Activated CD4-positive, alpha-beta memory T cell treated with anti-CD3 and anti-CD28 coated beads for 36 hours (primary cell): ENCODE measurements around the gene RNF223. TPM values are rescaled to one million over a fixed set of nuclear protein-coding genes. Genes with fewer than 3 reads are reported as not detected.

Source experiments
- CTCF ChIA-PET: fragments of 350-600 bp; sonication (Branson Sonifier 250); formaldehyde crosslinking; loops from one replicate; lab custom pipeline; 2021; ENCODE audit warnings: antibody characterized with exemption, inconsistent platforms; lab: Charles Lee
- POLR2A ChIA-PET: fragments of 350-600 bp; sonication (Branson Sonifier 250); formaldehyde crosslinking; loops from one replicate; lab custom pipeline; 2021; ENCODE audit warnings: antibody characterized with exemption; lab: Charles Lee
- DNase-seq: peaks from one replicate; pipeline ENCODE4 v3.0.0-alpha.2; 2020
- H3K27ac Mint-ChIP-seq: one replicate; pipeline ENCODE4 v1.8.0; 2021; ENCODE audit warnings: mixed read lengths
- H3K27me3 Mint-ChIP-seq: one replicate; pipeline ENCODE4 v1.8.0; 2021; ENCODE audit warnings: mixed read lengths
- H3K36me3 Mint-ChIP-seq: one replicate; pipeline ENCODE4 v1.8.0; 2021; ENCODE audit warnings: mixed read lengths
- H3K4me1 Mint-ChIP-seq: one replicate; pipeline ENCODE4 v1.8.0; 2021; ENCODE audit warnings: low read depth, mixed read lengths
- H3K4me3 Mint-ChIP-seq: one replicate; pipeline ENCODE4 v1.8.0; 2021; ENCODE audit warnings: mild to moderate bottlenecking, mixed read lengths
- H3K9me3 Mint-ChIP-seq: one replicate; pipeline ENCODE4 v1.8.0; 2021; ENCODE audit warnings: mixed read lengths
- intact Hi-C: fragments of 100-400 bp; cut with micrococcal nuclease; formaldehyde crosslinking; loops from one replicate; pipeline ENCODE4 v1.15.1; 2023
- total RNA-seq, 2 experiments: library from RNA; stranded (reverse); gene quantifications; one replicate each; pipeline ENCODE4 v1.2.3, GENCODE V29; 2021

Gene RNF223
- total RNA-seq, 2 experiments from 2014 or later = not detected

DNA sequence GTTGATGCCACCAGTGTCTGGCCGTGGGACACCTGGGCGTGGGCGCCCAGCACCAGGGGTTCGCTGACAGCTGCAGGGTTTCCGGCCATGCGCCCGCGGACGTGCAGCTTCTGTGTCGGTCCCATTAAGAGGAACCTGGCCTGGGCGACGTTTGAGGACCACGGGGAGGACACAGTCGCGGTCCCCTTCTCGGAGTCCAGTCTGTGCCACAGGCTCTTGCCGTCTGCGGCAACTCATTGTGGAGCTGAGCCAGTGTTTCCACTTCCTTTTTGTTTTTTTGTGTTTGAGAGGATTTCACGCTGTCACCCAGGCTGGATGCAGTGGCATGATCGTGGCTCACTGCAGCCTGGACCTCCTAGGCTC lies 43.3 kb upstream of the RNF223 start:
- Mint-ChIP-seq H3K4me3 (peak overlapping the region; percentile 46), H3K27me3 (peaks cover 7% of the 10 kb centered on the region), H3K4me1 (peaks cover 11% of the 10 kb centered on the region), H3K36me3 (peaks cover 18% of the 10 kb centered on the region), H3K9me3 (peaks cover 8% of the 10 kb centered on the region), H3K27ac (no peak overlapping the region)
- DNase-seq = no peak
- POLR2A ChIA-PET = interaction anchor here (1.1 kb wide), 1 partner anchor 91 kb away, joined by 4 read pairs; no protein-coding TSS in a partner anchor
- CTCF ChIA-PET = interaction anchor here (1.2 to 3.3 kb wide), 4 partner anchors 12 to 175 kb away, joined by 3 to 13 read pairs (median 6); no protein-coding TSS in a partner anchor
- intact Hi-C loops = loop anchor here (2.0 to 5.0 kb wide), 6 partner anchors 19 to 190 kb away; partner anchors contain the start of genes ACAP3 and PUSL1

DNA sequence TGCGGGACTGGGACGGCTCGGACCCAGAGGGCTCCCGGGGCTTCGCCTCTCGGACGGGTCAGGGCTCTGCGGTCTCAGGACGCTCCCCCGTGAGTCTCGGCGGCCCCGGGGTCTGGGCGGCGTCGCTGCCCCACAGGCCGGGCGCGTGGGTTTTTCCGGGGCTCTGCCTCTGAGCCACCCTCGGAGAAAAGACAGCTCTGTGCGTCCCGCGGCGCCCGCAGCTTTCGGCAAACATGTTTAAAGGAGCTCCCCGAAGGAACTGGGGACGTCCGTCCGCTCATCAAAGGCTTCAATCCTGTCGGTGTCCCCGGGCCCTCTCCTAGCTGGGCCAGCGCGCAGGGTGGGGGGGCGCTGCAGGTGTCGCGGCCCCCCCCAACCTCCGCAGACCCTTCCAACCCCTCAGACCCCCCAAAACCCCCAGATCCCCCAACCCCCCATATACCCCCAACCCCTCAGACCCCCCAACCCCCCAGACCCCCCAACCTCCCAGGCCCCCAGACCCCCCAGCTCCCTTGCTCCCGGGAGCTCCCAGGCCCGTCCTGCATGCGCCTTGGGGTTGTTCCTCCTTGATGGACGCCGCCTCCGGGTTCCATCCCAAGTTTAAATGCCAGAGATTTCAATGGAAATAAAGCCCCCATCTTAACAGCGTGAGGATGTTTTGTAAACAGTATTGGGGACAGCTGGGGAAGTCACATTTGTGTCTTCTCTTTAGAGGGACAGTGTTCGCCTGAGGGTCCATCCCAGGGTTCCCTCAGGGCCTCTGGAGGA lies 42.8 kb upstream of the RNF223 start:
- peak overlapping the region; percentile 46 for H3K4me3 Mint-ChIP-seq
- intact Hi-C loops = loop anchor here (1.0 to 5.0 kb wide), 9 partner anchors 18 to 258 kb away; partner anchors contain the start of genes ACAP3, AURKAIP1, B3GALT6 and PUSL1

DNA sequence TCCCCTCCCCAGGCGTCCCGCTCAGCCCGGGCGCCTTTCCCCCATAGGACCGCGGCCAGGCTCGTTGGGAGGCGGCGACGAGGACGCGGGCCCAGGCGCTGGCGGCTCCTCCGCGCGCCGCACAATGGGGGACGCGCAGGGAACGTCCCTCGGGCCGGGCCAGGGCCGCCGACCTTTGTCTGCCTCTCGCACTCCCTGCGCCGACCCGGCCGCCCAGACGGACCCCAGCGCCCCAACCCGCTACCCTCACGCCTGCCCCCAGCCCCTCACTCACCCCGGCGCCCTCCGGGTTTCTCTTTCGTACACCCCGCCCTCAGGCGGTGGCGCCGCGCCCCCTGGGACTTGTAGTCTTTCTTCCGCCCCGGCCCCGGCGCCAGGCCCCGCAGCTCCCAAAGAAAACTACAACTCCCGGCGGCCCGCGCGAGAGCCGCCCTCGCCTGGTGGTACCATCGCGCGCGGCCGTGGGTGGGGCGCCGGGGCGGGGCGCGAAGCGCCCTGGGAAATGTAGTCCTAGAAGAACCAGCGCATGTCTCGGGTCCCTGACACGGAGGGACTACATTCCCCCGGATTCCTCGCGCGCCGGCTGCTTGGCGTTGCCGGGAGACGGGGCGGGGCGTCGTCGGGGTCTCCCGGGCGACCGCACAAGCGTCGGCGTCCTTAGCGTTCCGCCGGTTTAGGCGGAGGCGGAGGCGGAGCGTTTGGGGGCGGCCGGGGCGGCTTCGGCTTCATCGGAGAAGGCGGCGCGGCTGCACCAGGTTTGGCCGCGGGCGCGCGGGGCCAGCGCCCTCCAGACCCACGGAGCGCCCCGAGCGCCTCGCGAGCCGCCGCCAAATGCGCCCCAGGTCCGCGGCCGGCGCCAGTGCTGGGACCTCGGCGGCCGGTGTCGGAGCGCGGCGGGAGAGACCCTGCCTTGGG lies 41.9 kb upstream of the RNF223 start, which contains the start of gene C1orf159:
TSS of gene C1orf159 (minus strand) at position 304 of the 915 bp plus-strand sequence. CDS start 24,546 bp downstream, outside the sequence.
- peak within 1 kb of the TSS; percentile 79 for H3K4me3 Mint-ChIP-seq
- CTCF ChIA-PET = interaction anchor here (1.0 to 3.3 kb wide), 5 partner anchors 13 to 176 kb away, joined by 3 to 13 read pairs (median 4); no protein-coding TSS in a partner anchor
- peak within 1 kb of the TSS; percentile 49 for H3K27ac Mint-ChIP-seq
- peak; percentile 99 for DNase-seq
- peaks cover 27% of the 10 kb centered on the region for H3K36me3 Mint-ChIP-seq
- POLR2A ChIA-PET = interaction anchor here (1.0 kb wide), 4 partner anchors 52 to 157 kb away, joined by 3 read pairs; partner anchors contain the start of gene UBE2J2
- peaks cover 11% of the 10 kb centered on the region for H3K4me1 Mint-ChIP-seq
- peaks cover 7% of the 10 kb centered on the region for H3K27me3 Mint-ChIP-seq
- peaks cover 11% of the 10 kb centered on the region for H3K9me3 Mint-ChIP-seq
- intact Hi-C loops = loop anchor here (1.0 to 5.0 kb wide), 9 partner anchors 17 to 259 kb away; partner anchors contain the start of genes ACAP3, AURKAIP1, B3GALT6 and PUSL1

More for the DNA sequence above, 42.8 kb upstream of the RNF223 start:
- peaks cover 11% of the 10 kb centered on the region for H3K9me3 Mint-ChIP-seq
- ChIA-PET CTCF (interaction anchor here (1.0 to 3.3 kb wide), 6 partner anchors 13 to 175 kb away, joined by 3 to 13 read pairs (median 4); no protein-coding TSS in a partner anchor), POLR2A (interaction anchor here (0.6 to 1.1 kb wide), 2 partner anchors 84 to 91 kb away, joined by 4 read pairs; no protein-coding TSS in a partner anchor)
- peaks cover 7% of the 10 kb centered on the region for H3K27me3 Mint-ChIP-seq
- peaks cover 11% of the 10 kb centered on the region for H3K4me1 Mint-ChIP-seq
- no peak overlapping the region for H3K27ac Mint-ChIP-seq
- H3K36me3 Mint-ChIP-seq = peaks cover 22% of the 10 kb centered on the region
- DNase-seq = peak; percentile 56

DNA sequence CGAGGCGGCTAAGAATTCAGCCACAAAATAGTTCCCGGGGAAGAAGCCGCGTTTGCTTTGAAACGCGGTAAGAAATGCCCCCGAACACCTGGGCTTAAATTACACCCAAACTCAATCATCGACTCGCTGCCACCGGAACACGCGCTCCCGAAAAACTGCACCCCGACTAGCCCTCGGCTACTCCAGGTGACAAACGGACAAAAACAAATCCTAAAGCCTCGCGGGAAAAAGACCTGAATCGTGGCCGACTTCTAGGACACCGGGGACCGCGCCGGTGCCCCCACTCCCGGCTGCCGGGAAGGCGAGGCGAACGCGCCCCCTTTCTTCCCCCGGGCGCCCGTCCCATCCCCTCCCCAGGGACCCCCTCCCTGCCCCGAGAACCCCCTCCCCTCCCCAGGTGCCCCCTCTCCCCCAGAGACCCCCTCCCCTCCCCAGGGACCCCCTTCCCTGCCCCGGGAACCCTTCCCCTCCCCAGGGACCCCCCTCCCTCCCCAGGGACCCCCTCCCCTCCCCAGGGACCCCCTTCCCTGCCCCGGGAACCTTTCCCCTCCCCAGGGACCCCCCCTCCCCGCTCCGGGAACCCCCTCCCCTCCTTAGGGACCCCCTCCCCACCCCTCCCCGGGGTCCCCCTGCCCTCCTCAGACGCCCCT lies 41.2 kb upstream of the RNF223 start:
- H3K27me3 Mint-ChIP-seq = peaks cover 7% of the 10 kb centered on the region
- H3K4me3 Mint-ChIP-seq = peak overlapping the region; percentile 79
- ChIA-PET CTCF (no interaction called here), POLR2A (interaction anchor here (1.0 kb wide), 4 partner anchors 51 to 158 kb away, joined by 3 read pairs; partner anchors contain the start of gene UBE2J2)
- H3K4me1 Mint-ChIP-seq = peaks cover 11% of the 10 kb centered on the region
- intact Hi-C loops = loop anchor here (5.0 kb wide), 3 partner anchors 83 to 192 kb away; partner anchors contain the start of genes ACAP3 and PUSL1
- no peak for DNase-seq
- peaks cover 27% of the 10 kb centered on the region for H3K36me3 Mint-ChIP-seq
- H3K27ac Mint-ChIP-seq = peak overlapping the region; percentile 38
- peaks cover 11% of the 10 kb centered on the region for H3K9me3 Mint-ChIP-seq

DNA sequence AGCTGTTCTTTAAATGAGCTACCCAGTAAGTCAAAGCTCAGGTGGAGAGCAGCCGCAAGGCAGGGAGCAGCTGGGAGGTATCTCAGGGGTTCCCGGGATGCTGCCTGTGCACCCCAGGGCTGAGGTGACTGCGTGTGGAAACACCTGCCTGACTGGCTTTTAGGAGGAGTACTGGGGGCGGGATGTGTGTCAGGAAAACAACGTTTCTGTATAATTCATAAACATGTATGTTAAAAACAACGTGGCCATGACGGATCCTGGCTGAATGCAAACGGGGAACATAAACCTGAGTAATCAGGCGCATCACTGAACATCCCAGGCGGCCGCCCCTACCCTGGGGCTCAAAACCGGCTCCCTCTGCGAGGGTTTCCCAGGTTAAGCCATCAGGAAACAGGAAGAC lies 40.3 kb upstream of the RNF223 start:
- H3K4me3 Mint-ChIP-seq = peak overlapping the region; percentile 79
- ChIA-PET CTCF (no interaction called here), POLR2A (interaction anchor here (0.6 kb wide), 1 partner anchor 118 kb away, joined by 3 read pairs; the partner anchor contains the start of gene B3GALT6)
- peaks cover 11% of the 10 kb centered on the region for H3K4me1 Mint-ChIP-seq
- peaks cover 11% of the 10 kb centered on the region for H3K9me3 Mint-ChIP-seq
- intact Hi-C loops = no loop called here
- peaks cover 6% of the 10 kb centered on the region for H3K27me3 Mint-ChIP-seq
- peaks cover 27% of the 10 kb centered on the region for H3K36me3 Mint-ChIP-seq
- no peak overlapping the region for H3K27ac Mint-ChIP-seq
- DNase-seq = no peak

DNA sequence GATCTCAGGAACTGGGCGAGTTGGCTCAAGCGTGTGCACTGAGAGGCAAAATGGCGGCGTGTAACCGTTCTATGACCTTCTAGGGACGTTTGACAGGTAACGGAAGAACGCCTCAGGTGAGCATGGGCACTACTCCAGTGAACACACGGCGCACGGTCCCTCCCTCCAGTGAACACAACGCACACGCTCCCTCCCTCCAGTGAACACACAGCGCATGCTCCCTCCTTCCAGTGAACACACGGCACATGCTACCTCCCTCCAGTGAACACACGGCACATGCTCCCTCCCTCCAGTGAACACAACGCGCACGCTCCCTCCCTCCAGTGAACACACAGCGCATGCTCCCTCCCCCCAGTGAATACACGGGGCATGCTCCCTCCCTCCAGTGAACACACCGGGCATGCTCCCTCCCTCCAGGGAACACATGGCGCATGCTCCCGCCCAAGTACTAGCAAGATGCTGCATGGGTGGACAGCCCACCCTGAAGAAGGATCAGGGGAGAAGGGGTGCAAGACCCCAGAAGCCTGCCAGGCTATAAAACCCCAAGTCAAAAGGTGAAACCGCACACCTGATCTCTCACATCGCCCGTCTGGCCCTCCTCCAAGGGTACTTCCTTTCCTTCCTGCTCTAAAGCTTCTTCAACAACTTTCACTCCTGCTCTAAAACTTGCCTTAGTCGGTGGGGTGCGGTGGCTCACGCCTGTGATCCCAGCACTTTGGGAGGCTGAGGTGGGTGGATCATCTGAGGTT lies 38.3 kb upstream of the RNF223 start:
- no peak overlapping the region for H3K27ac Mint-ChIP-seq
- POLR2A ChIA-PET = no interaction called here
- intact Hi-C loops = no loop called here
- CTCF ChIA-PET = interaction anchor here (0.7 to 0.8 kb wide), 2 partner anchors 10 to 48 kb away, joined by 3 to 4 read pairs; no protein-coding TSS in a partner anchor
- no peak overlapping the region for H3K4me3 Mint-ChIP-seq
- peaks cover 13% of the 10 kb centered on the region for H3K4me1 Mint-ChIP-seq
- no peaks in the 10 kb centered on the region for H3K27me3 Mint-ChIP-seq
- DNase-seq = no peak
- H3K36me3 Mint-ChIP-seq = peaks cover 29% of the 10 kb centered on the region
- peaks cover 11% of the 10 kb centered on the region for H3K9me3 Mint-ChIP-seq

DNA sequence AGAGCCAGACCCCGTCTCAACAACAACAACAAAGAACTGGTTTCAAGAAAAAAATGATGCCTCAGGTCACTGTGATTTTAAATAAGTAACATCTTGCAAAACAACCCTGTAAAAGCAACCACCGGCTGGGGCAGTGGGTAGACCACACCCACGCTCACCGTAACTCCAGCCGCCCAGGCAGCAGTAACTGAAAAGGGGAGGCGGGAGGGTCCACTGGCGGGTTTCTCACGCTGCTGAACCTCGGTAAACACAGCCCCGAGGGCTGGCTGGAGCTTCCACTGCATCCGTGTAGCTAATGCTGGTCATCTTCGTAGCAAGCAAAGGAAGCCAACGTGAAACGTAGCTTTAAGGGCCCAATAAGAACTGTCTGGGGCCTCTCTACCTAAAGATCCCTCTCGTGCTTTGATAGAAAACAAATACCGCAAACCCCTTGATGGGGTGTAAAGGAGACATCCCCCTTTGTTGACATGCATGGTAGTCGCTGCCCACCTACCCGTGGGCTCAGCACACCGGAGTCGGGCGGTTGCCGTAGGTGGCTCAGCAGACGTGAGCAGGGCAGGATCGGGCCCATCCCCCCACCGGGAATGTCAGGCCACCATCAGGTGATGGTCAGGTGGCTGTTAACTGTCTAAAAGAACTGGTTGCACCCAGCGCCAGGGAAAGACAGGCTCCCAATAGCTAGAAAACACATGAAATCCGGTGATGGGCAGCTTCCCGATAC lies 37.6 kb upstream of the RNF223 start:
- POLR2A ChIA-PET = no interaction called here
- Mint-ChIP-seq H3K27me3 (no peaks in the 10 kb centered on the region), H3K9me3 (peaks cover 11% of the 10 kb centered on the region), H3K4me3 (no peak overlapping the region), H3K36me3 (peaks cover 29% of the 10 kb centered on the region), H3K27ac (no peak overlapping the region), H3K4me1 (peaks cover 13% of the 10 kb centered on the region)
- no peak for DNase-seq
- CTCF ChIA-PET = interaction anchor here (0.7 to 1.0 kb wide), 2 partner anchors 11 to 138 kb away, joined by 3 to 4 read pairs; no protein-coding TSS in a partner anchor
- intact Hi-C loops = no loop called here

DNA sequence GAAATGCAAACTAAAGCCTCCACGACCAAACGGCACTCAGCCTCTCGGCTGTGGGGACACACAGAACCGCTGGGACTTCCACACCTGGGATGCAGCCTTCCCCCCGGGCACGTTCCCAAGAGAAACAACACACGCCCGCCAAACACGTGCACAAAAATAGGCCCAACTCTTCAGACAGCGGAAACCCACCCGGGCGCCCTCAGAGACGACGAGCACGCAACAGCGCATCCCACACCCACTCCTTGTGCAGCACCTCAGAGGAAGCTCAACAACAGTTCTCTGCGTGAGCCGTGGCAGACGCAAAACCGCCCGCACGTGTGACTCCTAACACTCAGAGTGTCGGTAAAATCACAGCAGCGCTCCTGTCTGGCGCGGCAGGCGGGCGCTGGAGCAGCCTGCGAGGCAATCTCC lies 36.5 kb upstream of the RNF223 start:
- Mint-ChIP-seq H3K27ac (no peak overlapping the region), H3K9me3 (peaks cover 11% of the 10 kb centered on the region), H3K4me3 (no peak overlapping the region), H3K27me3 (no peaks in the 10 kb centered on the region), H3K36me3 (peaks cover 32% of the 10 kb centered on the region), H3K4me1 (peaks cover 13% of the 10 kb centered on the region)
- intact Hi-C loops = no loop called here
- POLR2A ChIA-PET = no interaction called here
- DNase-seq = no peak
- CTCF ChIA-PET = interaction anchor here (1.0 kb wide), 1 partner anchor 140 kb away, joined by 3 read pairs; no protein-coding TSS in a partner anchor

DNA sequence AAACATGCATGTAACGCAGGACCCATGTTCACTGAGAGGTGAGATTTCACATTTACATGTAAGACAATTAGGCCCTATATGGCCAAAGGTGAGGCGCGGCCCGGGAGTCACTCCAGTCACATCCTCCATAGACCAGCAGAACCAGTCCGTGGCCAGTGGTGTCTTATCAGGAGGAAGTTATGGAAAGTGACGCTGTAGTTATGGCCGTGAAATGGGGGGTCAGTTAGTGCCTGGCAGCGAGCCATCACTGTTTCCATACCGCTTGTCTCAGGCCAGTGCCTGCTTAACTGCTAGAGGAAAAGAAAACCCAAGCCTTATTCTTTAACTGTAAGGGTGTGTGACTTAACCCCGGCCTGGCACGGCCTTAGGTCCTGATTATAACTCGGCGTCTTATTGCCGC lies 35.6 kb upstream of the RNF223 start:
- H3K27me3 Mint-ChIP-seq = no peaks in the 10 kb centered on the region
- no peak for DNase-seq
- intact Hi-C loops = no loop called here
- H3K9me3 Mint-ChIP-seq = peaks cover 11% of the 10 kb centered on the region
- H3K36me3 Mint-ChIP-seq = peaks cover 32% of the 10 kb centered on the region
- no peak overlapping the region for H3K27ac Mint-ChIP-seq
- H3K4me1 Mint-ChIP-seq = peaks cover 11% of the 10 kb centered on the region
- no peak overlapping the region for H3K4me3 Mint-ChIP-seq
- POLR2A ChIA-PET = no interaction called here
- CTCF ChIA-PET = interaction anchor here (1.0 to 1.6 kb wide), 2 partner anchors 12 to 21 kb away, joined by 3 to 4 read pairs; no protein-coding TSS in a partner anchor
